ENCODE measurements around the gene KCNJ15. TPM values are rescaled to one million over a fixed set of nuclear protein-coding genes. Genes with fewer than 3 reads are reported as not detected.

KCNJ15 gene
- total RNA-seq, 3 donors from 2014 or later (not counting 1 experiment from before 2014, with no cell fraction given) = 1.9 TPM; not detected in 2

DNA sequence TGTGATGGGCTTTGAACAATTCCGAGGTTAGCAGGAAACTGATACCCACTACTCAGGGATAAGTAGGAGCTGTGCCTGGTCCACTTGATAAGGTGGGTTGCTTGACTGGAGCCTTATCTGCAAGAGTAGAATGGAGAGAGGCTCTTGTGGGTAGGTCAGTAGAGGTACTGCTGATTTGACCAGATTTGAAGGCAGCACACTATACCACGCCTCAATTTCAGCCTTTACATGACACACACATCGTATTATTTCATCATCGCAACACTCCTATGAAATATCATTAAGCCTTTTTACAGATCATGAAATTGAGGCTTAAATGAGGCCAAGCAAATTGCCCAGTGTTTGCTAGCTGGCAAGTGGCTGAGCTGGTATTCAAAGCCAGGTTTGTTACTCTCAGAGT, 69.6 kb downstream of the KCNJ15 start:
- Mint-ChIP-seq H3K9me3 (no peaks in the 10 kb centered on the region), H3K36me3 (no peaks in the 10 kb centered on the region), H3K27ac (no peak overlapping the region), H3K4me3 (no peak overlapping the region), H3K4me1 (no peaks in the 10 kb centered on the region), H3K27me3 (ENCODE audit: low read depth in 2 of 2) (peaks cover 9 to 22% of the 10 kb centered on the region in 2 donors)
- no peaks in the 10 kb centered on the region for H3K36me3 ChIP-seq (ENCODE audit: control insufficient read depth, insufficient read depth, low read length)
- no peaks in the 10 kb centered on the region for H3K9me3 ChIP-seq (ENCODE audit: control insufficient read depth, insufficient read depth, low read length)
- intact Hi-C loops (cut with micrococcal nuclease) = no loop called here
- TF ChIP-seq, protein P1, sequence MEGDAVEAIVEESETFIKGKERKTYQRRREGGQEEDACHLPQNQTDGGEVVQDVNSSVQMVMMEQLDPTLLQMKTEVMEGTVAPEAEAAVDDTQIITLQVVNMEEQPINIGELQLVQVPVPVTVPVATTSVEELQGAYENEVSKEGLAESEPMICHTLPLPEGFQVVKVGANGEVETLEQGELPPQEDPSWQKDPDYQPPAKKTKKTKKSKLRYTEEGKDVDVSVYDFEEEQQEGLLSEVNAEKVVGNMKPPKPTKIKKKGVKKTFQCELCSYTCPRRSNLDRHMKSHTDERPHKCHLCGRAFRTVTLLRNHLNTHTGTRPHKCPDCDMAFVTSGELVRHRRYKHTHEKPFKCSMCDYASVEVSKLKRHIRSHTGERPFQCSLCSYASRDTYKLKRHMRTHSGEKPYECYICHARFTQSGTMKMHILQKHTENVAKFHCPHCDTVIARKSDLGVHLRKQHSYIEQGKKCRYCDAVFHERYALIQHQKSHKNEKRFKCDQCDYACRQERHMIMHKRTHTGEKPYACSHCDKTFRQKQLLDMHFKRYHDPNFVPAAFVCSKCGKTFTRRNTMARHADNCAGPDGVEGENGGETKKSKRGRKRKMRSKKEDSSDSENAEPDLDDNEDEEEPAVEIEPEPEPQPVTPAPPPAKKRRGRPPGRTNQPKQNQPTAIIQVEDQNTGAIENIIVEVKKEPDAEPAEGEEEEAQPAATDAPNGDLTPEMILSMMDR (IDR thresholded peaks at IDR 0.05) = no peak
- H3K27me3 ChIP-seq (ENCODE audit: control insufficient read depth, insufficient read depth, low read length) = no peaks in the 10 kb centered on the region
- WGBS (ENCODE audit: insufficient coverage) = 95% methylated on average over 4 of the region's 4 CpGs
- H3K27ac ChIP-seq (ENCODE audit: low read length) = no peak overlapping the region
- no peak overlapping the region for H3K4me3 ChIP-seq (ENCODE audit: low read length)
- no peaks in the 10 kb centered on the region for H3K4me1 ChIP-seq (ENCODE audit: control insufficient read depth, insufficient read depth, low read length)
- DNase-seq (no peak), ATAC-seq (no peak)

DNA sequence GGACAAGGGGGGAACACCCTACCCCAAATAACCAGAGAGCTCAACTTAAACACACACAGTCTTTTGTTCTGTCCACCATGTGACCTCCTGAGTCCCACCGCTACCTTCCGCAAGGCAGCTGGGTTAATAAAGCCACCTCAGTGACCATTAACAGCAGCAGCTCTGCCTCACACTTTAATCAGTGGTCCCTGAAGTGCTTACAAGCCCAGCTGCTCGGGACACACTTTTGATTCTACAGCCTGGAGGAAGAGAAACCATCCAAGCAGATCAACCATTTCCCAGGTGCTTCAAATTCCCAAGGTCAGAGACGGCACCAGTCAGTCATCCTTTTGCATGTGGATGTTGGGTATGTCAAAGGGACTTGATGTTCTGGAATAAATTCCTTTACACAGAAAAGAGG, 70.1 kb downstream of the KCNJ15 start:
- Histone ChIP-seq H3K4me3 (ENCODE audit: low read length) (no peak overlapping the region), H3K27me3 (ENCODE audit: control insufficient read depth, insufficient read depth, low read length) (no peaks in the 10 kb centered on the region), H3K36me3 (ENCODE audit: control insufficient read depth, insufficient read depth, low read length) (no peaks in the 10 kb centered on the region), H3K27ac (ENCODE audit: low read length) (no peak overlapping the region), H3K9me3 (ENCODE audit: control insufficient read depth, insufficient read depth, low read length) (no peaks in the 10 kb centered on the region), H3K4me1 (ENCODE audit: control insufficient read depth, insufficient read depth, low read length) (no peaks in the 10 kb centered on the region)
- ATAC-seq (no peak), DNase-seq (no peak)
- no peaks in the 10 kb centered on the region for H3K4me1 Mint-ChIP-seq
- no peak overlapping the region for H3K4me3 Mint-ChIP-seq
- no peaks in the 10 kb centered on the region for H3K36me3 Mint-ChIP-seq
- intact Hi-C loops (cut with micrococcal nuclease) = no loop called here
- no peaks in the 10 kb centered on the region for H3K9me3 Mint-ChIP-seq
- TF ChIP-seq, protein P1 (IDR thresholded peaks at IDR 0.05) = no peak
- peaks cover 9 to 22% of the 10 kb centered on the region in 2 donors for H3K27me3 Mint-ChIP-seq (ENCODE audit: low read depth in 2 of 2)
- 79% methylated on average over 3 of the region's 4 CpGs for WGBS (ENCODE audit: insufficient coverage)
- no peak overlapping the region for H3K27ac Mint-ChIP-seq

DNA sequence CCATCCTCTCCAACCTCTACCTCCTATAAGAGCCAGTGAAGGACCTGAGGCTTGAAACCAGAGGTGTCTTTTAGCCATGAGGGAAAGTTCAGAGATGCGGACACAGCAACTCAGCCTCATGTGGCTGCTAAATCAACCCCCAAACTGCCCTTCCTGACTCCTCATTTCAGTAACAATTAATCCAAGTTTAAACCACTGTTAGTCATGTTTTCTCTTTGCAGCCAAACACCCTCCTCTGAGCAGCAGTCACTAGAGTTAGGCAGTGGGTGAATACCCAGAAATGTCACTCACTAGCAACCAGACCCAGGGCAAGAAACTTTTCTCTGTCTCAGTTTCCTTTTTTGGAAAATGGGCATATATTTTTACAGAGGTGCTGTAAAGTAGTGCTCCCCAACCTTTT, 71.2 kb downstream of the KCNJ15 start:
- Histone ChIP-seq H3K4me1 (ENCODE audit: control insufficient read depth, insufficient read depth, low read length) (no peaks in the 10 kb centered on the region), H3K9me3 (ENCODE audit: control insufficient read depth, insufficient read depth, low read length) (no peaks in the 10 kb centered on the region), H3K27me3 (ENCODE audit: control insufficient read depth, insufficient read depth, low read length) (no peaks in the 10 kb centered on the region), H3K4me3 (ENCODE audit: low read length) (no peak overlapping the region), H3K36me3 (ENCODE audit: control insufficient read depth, insufficient read depth, low read length) (no peaks in the 10 kb centered on the region), H3K27ac (ENCODE audit: low read length) (no peak overlapping the region)
- intact Hi-C loops (cut with micrococcal nuclease) = no loop called here
- Mint-ChIP-seq H3K9me3 (no peaks in the 10 kb centered on the region), H3K4me1 (no peaks in the 10 kb centered on the region), H3K27me3 (ENCODE audit: low read depth in 2 of 2) (peaks cover 13 to 22% of the 10 kb centered on the region in 2 donors), H3K36me3 (no peaks in the 10 kb centered on the region), H3K27ac (no peak overlapping the region), H3K4me3 (no peak overlapping the region)
- DNase-seq = no peak
- 70% methylated on average over 1 of the region's 1 CpG for WGBS (ENCODE audit: insufficient coverage)
- TF ChIP-seq, protein P1 (IDR thresholded peaks at IDR 0.05) = no peak
- ATAC-seq = no peak

DNA sequence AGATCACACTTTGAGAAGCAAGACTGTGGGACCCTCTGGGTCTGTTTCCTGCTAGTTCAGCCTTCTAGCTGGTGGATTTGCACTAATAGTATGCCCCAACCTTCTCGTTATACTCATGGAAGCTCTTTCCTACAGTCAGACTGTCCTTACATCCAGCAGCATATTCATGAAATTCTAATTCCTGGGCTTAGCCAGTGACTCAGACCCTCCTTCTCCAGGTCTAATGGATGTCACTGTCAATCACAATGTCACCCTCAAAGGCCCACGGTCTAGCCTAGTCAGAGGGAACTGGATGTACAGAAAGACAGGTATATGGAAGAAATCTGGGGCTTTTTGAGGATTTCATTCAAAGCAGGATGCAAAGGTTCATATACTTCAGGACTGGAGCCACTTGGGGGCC, 72.4 kb downstream of the KCNJ15 start:
- intact Hi-C loops (cut with micrococcal nuclease) = no loop called here
- Mint-ChIP-seq H3K4me3 (no peak overlapping the region), H3K27me3 (ENCODE audit: low read depth in 2 of 2) (peaks cover 9 to 21% of the 10 kb centered on the region in 2 donors), H3K36me3 (no peaks in the 10 kb centered on the region), H3K27ac (no peak overlapping the region), H3K4me1 (no peaks in the 10 kb centered on the region), H3K9me3 (no peaks in the 10 kb centered on the region)
- WGBS (ENCODE audit: insufficient coverage) = 71% methylated on average over 2 of the region's 2 CpGs
- TF ChIP-seq, protein P1 (IDR thresholded peaks at IDR 0.05) = no peak
- Histone ChIP-seq H3K27ac (ENCODE audit: low read length) (no peak overlapping the region), H3K9me3 (ENCODE audit: control insufficient read depth, insufficient read depth, low read length) (no peaks in the 10 kb centered on the region), H3K4me1 (ENCODE audit: control insufficient read depth, insufficient read depth, low read length) (no peaks in the 10 kb centered on the region), H3K36me3 (ENCODE audit: control insufficient read depth, insufficient read depth, low read length) (no peaks in the 10 kb centered on the region), H3K4me3 (ENCODE audit: low read length) (no peak overlapping the region), H3K27me3 (ENCODE audit: control insufficient read depth, insufficient read depth, low read length) (no peaks in the 10 kb centered on the region)
- no peak for DNase-seq
- no peak for ATAC-seq
